ENCODE data around the gene MCF2L2. TPM values are rescaled to one million over a fixed set of nuclear protein-coding genes. Genes with fewer than 3 reads are reported as not detected.

The MCF2L2 gene
- total and polyA plus RNA-seq, 9 of the 15 experiments (the other 6 are each of a cell fraction or from before 2014, with no cell fraction given), result 0.56 to 4.2 (median 3.0) TPM

- TF ChIP-seq ELF1 (tag; IDR thresholded peaks at IDR 0.05) (no peak), NR1H2 (CRISPR knock-in tag; IDR thresholded peaks at IDR 0.05) (no peak), SPI1 (IDR thresholded peaks at IDR 0.05; ENCODE audit: borderline replicate concordance, low read depth, low read length) (no peak), EGR1 (conservative IDR thresholded peaks at IDR 0.05) (no peak), ETV1 (tag; conservative IDR thresholded peaks at IDR 0.05; ENCODE audit: low read depth) (no peak), STAT5A (IDR thresholded peaks at IDR 0.05; ENCODE audit: borderline replicate concordance, low read length) (peak; percentile 70), KDM4B (IDR thresholded peaks at IDR 0.05; ENCODE audit: borderline replicate concordance in 2 of 2, low read depth in 1 of 2) (no peak), ZNF143 (CRISPR knock-in tag; IDR thresholded peaks at IDR 0.05) (no peak), CHD4 (IDR thresholded peaks at IDR 0.05; ENCODE audit: insufficient read depth, insufficient replicate concordance, low read depth, low read length, poor library complexity, severe bottlenecking) (no peak), HMG20A (CRISPR knock-in tag; conservative IDR thresholded peaks at IDR 0.05) (no peak), EHMT2 (IDR thresholded peaks at IDR 0.05) (peak; percentile 74), YY1 (IDR thresholded peaks at IDR 0.05; ENCODE audit: borderline replicate concordance in 1 of 3, control insufficient read depth in 1 of 3, extremely low read depth in 1 of 3, insufficient read depth in 3 of 3, insufficient read length in 1 of 3, insufficient replicate concordance in 2 of 3, low read depth in 1 of 3, low read length in 2 of 3) (peak in 1 of 3 experiments; percentile 59), ELF2 (CRISPR knock-in tag; IDR thresholded peaks at IDR 0.05) (0 out of 2 replicates have a peak, but pooled peaks have one; percentile 56), SMARCE1 (IDR thresholded peaks at IDR 0.05) (0 out of 2 replicates have a peak, but pooled peaks have one; percentile 28), TBL1XR1 (IDR thresholded peaks at IDR 0.05; ENCODE audit: low read length in 2 of 2) (0 out of 4 replicates have a peak, but pooled peaks of 1 of the 2 experiments have one; percentile 31), TEAD4 (IDR thresholded peaks at IDR 0.05; ENCODE audit: low read length) (peak; percentile 86), TEAD4 (CRISPR knock-in tag; IDR thresholded peaks at IDR 0.05; ENCODE audit: borderline replicate concordance) (no peak), PCBP2 (IDR thresholded peaks at IDR 0.05; ENCODE audit: low read depth, low read length, poor library complexity, severe bottlenecking) (no peak), RBBP5 (IDR thresholded peaks at IDR 0.05; ENCODE audit: borderline replicate concordance, insufficient read depth, low read length, poor library complexity, severe bottlenecking) (no peak), ZNF175 (CRISPR knock-in tag; IDR thresholded peaks at IDR 0.05; ENCODE audit: low read depth) (no peak), CC2D1A (IDR thresholded peaks at IDR 0.05) (peak; percentile 80), PHB2 (IDR thresholded peaks at IDR 0.05; ENCODE audit: low read depth) (peak; percentile 62; the same call in 1 of the 2 replicates)
- TF ChIP-seq, protein P1, sequence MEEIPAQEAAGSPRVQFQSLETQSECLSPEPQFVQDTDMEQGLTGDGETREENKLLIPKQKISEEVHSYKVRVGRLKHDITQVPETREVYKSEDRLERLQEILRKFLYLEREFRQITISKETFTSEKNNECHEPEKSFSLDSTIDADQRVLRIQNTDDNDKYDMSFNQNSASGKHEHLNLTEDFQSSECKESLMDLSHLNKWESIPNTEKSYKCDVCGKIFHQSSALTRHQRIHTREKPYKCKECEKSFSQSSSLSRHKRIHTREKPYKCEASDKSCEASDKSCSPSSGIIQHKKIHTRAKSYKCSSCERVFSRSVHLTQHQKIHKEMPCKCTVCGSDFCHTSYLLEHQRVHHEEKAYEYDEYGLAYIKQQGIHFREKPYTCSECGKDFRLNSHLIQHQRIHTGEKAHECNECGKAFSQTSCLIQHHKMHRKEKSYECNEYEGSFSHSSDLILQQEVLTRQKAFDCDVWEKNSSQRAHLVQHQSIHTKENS (CRISPR knock-in tag; IDR thresholded peaks at IDR 0.05), result no peak
- TF ChIP-seq, protein P2, sequence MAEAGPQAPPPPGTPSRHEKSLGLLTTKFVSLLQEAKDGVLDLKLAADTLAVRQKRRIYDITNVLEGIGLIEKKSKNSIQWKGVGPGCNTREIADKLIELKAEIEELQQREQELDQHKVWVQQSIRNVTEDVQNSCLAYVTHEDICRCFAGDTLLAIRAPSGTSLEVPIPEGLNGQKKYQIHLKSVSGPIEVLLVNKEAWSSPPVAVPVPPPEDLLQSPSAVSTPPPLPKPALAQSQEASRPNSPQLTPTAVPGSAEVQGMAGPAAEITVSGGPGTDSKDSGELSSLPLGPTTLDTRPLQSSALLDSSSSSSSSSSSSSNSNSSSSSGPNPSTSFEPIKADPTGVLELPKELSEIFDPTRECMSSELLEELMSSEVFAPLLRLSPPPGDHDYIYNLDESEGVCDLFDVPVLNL (CRISPR knock-in tag; IDR thresholded peaks at IDR 0.05; ENCODE audit: low read depth), result no peak
- TF ChIP-seq, protein P3, sequence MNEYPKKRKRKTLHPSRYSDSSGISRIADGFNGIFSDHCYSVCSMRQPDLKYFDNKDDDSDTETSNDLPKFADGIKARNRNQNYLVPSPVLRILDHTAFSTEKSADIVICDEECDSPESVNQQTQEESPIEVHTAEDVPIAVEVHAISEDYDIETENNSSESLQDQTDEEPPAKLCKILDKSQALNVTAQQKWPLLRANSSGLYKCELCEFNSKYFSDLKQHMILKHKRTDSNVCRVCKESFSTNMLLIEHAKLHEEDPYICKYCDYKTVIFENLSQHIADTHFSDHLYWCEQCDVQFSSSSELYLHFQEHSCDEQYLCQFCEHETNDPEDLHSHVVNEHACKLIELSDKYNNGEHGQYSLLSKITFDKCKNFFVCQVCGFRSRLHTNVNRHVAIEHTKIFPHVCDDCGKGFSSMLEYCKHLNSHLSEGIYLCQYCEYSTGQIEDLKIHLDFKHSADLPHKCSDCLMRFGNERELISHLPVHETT (CRISPR knock-in tag; conservative IDR thresholded peaks at IDR 0.05 in 1 of 2, IDR thresholded peaks at IDR 0.05 in 1 of 2), result 0 out of 4 replicates have a peak, but pooled peaks of 1 of the 2 experiments have one; percentile 49
These were observed 74.0 kb downstream of the MCF2L2 start (continued) for GRCh38 chr3:183354325-183354831.
